ENCODE results near the gene PDK1.
A peak's percentile ranks its signal among the peaks of the same experiment; 100 is the strongest.
"Not testable (repeated sequence)": the region's sequence is repeated elsewhere in the genome, so short reads cannot be mapped to it uniquely, and the experiment has no call there.

Gene PDK1

DNA sequence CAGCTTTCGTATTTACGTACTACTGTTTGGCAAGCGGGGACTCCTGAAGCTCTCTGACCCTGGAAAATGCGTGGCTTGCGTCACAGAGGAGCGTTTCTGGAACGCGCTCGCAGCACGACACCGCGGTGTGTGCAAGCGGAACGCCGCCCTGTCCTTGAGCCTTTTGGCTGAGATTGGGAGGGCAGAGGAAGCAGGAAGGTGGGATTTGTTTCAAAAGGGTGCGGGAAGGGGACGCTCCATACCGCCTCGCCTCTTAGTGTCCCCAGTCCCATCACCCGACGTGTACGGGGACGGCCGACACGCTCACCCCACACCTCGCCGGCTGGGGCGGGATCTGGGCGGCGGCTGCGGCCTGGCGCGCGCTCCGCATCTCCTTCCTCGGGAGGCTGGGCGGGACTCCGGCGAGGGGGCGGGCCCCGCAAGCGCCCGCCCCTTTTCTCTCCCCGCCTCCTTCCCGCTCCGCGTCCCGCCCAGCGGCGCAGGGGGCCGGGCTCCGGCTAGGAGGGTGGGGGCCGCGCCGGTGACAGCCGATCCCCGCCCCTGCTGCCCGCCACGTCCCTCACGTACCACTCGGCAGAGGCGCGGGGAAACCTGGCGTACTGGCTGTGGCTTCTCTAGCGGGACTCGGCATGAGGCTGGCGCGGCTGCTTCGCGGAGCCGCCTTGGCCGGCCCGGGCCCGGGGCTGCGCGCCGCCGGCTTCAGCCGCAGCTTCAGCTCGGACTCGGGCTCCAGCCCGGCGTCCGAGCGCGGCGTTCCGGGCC is at the start of gene PDK1:
TSS of gene PDK1 (plus strand) at position 569 of the 762 bp plus-strand sequence. CDS start at position 630, 61 bp downstream.
- Mint-ChIP-seq H3K36me3 (peaks cover 62% of the 10 kb centered on the region), H3K4me3 (peak within 1 kb of the TSS; percentile 90), H3K9me3 (no peaks in the 10 kb centered on the region), H3K27me3 (peaks cover 8% of the 10 kb centered on the region), H3K4me1 (peaks cover 68% of the 10 kb centered on the region), H3K27ac (peak within 1 kb of the TSS; percentile 95)
- DNase-seq = peak; percentile 93
- CTCF ChIA-PET = interaction anchor here (1.1 kb wide), 1 partner anchor 89 kb away, joined by 5 read pairs; no protein-coding TSS in a partner anchor

DNA sequence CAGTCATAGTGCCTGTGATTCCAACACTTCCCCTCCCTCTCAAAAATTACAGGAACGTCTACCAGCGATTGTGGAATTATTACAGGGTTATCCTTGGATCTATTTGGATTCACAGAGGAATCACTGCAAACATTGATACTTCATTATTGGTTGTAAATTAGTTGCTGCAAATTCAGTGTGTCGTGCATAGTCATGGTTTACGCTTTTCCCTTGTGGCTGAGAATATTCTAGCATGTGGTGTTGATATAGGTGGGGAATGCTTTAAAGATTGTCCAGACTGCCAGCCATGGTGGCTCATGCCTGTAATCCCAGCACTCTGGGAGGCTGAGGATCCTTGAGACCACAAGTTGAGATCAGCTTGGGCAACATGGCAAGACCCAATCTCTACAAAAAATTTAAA is 48.7 kb upstream of the PDK1 start:
- H3K36me3 Mint-ChIP-seq = peaks cover 75% of the 10 kb centered on the region
- no peak overlapping the region for H3K4me3 Mint-ChIP-seq

DNA sequence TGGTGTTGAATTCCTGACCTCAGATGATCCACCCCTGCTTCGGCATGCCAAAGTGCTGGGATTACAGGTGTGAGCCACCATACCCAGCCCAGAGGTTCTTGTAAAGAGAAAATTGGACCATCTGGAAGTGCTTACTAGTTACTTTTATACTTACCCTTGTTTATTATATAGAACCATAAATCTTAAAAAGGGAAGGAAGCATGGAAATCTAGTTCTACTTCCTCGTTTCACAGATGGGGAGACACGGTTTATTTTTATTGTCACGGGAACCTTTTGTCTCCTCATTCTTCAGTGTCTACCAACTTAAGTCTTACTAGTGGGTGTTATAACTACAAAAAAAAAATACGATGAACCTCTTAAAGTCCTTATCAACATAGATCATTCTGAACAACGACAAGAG is 45.8 kb upstream of the PDK1 start:
- CTCF ChIA-PET = no interaction called here
- no peak for DNase-seq
- peaks cover 78% of the 10 kb centered on the region for H3K36me3 Mint-ChIP-seq
- H3K4me3 Mint-ChIP-seq = no peak overlapping the region
- peaks cover 41% of the 10 kb centered on the region for H3K9me3 Mint-ChIP-seq
- H3K4me1 Mint-ChIP-seq = peaks cover 19% of the 10 kb centered on the region
- no peaks in the 10 kb centered on the region for H3K27me3 Mint-ChIP-seq
- H3K27ac Mint-ChIP-seq = peak overlapping the region; percentile 78

More for the DNA sequence above, 48.7 kb upstream of the PDK1 start:
- CTCF ChIA-PET = no interaction called here
- Mint-ChIP-seq H3K9me3 (peaks cover 16% of the 10 kb centered on the region), H3K27me3 (no peaks in the 10 kb centered on the region), H3K27ac (no peak overlapping the region), H3K4me1 (peaks cover 19% of the 10 kb centered on the region)
- DNase-seq = no peak

DNA sequence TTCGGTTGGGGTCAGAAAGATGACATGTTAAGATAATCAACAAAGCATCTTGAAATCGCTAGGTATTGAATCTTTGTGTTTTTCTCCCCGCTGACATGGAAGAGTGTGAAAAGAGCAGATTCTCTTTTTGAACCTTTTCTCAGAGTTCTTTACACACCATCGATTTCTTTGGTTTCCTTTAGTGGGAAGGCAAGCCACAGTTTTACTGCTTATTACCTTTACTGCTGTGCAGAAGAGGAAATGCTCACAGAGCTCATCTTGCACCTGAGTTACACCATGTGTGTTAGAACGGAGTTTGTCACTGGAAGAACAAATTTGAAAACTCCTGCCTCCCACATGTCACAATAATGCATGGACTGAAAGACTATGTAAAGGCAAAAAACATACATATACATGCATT is 45.3 kb upstream of the PDK1 start:
- CTCF ChIA-PET = no interaction called here
- peaks cover 43% of the 10 kb centered on the region for H3K9me3 Mint-ChIP-seq
- no peak for DNase-seq
- H3K27me3 Mint-ChIP-seq = no peaks in the 10 kb centered on the region
- no peak overlapping the region for H3K4me3 Mint-ChIP-seq
- H3K27ac Mint-ChIP-seq = peak overlapping the region; percentile 78
- H3K36me3 Mint-ChIP-seq = peaks cover 74% of the 10 kb centered on the region
- peaks cover 19% of the 10 kb centered on the region for H3K4me1 Mint-ChIP-seq

DNA sequence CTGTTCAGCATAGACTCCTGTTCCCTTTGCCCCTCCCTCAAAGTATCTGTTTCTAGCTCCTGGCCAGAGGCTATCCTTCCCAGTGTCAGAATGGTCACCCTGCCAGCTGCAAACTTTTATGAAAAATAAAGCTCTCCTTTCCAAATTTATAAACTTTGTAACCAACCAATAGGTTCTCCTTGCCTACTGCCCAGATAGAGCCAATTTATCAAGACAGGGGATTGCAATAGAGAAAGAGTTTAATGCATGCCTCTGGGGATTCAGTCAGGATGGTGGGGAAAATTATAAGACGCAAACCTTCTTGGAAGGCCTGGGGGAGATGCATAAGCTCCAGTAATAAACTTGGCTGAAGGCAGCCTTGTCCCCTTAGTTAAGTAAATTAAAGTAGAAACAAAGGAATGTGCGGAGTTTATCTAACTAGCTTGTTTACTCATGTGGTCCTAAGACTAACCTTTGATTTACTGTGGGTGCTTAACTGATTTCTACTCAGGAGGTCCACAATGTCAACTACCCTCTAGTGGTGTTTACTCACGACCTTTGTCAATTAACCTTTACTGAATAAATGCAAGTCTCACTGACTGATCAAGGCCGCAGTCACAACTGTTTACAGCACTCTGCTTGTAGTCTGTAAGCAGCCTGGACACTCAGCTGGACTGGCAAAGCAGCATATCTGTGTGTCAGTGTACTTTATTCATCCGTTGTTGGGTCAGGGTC is 42.9 kb upstream of the PDK1 start:
- peaks cover 19% of the 10 kb centered on the region for H3K4me1 Mint-ChIP-seq
- H3K9me3 Mint-ChIP-seq = peaks cover 48% of the 10 kb centered on the region
- H3K4me3 Mint-ChIP-seq = no peak overlapping the region
- no peak for DNase-seq
- peaks cover 66% of the 10 kb centered on the region for H3K36me3 Mint-ChIP-seq
- CTCF ChIA-PET = no interaction called here
- H3K27me3 Mint-ChIP-seq = no peaks in the 10 kb centered on the region
- H3K27ac Mint-ChIP-seq = no peak overlapping the region

DNA sequence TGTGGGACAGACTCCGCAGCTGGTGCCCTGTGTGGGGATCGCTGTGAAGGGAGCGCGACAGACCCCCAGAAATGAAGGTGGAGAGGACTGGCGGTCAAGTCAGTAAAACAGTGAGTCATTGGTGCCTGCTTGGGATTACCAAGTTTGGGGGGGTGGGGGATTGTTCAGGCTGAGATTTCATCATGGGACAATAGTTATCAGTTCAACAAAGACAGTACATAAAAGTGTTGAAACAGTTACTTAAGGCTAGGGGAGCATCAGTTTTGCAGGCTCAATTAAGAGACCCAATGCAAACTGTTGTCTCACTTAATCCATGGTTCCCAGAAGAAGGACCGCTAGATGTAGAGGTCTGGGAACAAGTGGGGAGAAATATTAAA is 42.4 kb upstream of the PDK1 start:
- CTCF ChIA-PET = no interaction called here
- Mint-ChIP-seq H3K27me3 (no peaks in the 10 kb centered on the region), H3K36me3 (peaks cover 60% of the 10 kb centered on the region), H3K4me3 (no peak overlapping the region), H3K9me3 (peaks cover 52% of the 10 kb centered on the region), H3K4me1 (peaks cover 18% of the 10 kb centered on the region), H3K27ac (no peak overlapping the region)
- no peak for DNase-seq

DNA sequence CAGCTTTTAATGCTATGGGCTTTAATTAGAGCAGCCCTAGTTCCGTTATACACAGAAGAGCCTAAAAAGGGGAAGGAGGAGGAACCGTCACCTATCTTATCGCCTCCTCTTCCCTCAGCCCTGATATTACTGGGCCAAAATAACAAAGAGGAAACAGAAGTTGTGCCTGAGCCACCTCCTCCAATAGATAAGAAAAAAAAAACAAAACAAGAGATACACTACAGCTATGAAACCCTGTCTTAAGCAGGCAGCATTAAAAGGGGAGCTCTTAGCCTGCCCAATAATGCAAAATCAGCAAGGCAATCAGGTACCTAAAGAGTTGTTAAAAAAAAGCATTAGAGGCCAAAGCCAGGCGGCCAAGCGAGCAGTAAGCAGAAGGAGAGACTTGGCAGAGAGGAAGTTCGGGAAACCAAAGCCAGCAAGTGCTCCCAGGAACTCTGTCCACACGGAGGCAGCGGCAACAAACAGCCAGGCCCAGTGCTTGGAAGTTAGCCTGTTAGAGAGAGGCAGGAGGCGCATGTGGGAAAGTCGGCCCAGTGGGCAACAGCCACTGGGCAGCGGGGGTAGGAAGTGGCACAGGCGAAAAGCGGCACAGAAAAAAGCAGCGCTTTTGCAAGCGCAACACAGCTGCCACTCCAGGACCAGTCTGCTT is 41.8 kb upstream of the PDK1 start:
- Mint-ChIP-seq H3K4me3 (no peak overlapping the region), H3K36me3 (peaks cover 60% of the 10 kb centered on the region), H3K9me3 (peaks cover 58% of the 10 kb centered on the region), H3K4me1 (peaks cover 17% of the 10 kb centered on the region), H3K27me3 (no peaks in the 10 kb centered on the region), H3K27ac (no peak overlapping the region)
- DNase-seq = no peak
- CTCF ChIA-PET = no interaction called here

DNA sequence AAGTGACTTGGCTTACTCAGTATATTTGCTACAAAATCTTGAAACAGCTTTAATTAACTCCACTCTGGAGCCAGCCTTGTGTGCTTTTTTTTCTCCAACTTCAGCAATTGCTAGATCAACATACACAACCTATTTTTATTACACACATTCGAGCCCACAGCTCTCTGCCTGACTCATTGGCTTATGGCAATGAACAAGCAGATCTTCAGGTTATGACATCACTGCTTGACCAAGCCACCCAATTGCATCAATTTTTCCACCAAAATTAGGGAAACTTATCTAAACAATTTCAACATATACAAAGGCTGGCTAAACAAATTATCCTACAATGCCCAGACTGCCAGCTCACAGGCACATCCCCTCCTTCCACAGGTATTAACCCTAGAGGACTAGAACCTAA is 39.6 kb upstream of the PDK1 start:
- Mint-ChIP-seq H3K4me1 (peaks cover 4% of the 10 kb centered on the region), H3K9me3 (peaks cover 66% of the 10 kb centered on the region), H3K27ac (no peak overlapping the region), H3K27me3 (no peaks in the 10 kb centered on the region), H3K36me3 (peaks cover 60% of the 10 kb centered on the region), H3K4me3 (no peak overlapping the region)
- no peak for DNase-seq
- CTCF ChIA-PET = no interaction called here

DNA sequence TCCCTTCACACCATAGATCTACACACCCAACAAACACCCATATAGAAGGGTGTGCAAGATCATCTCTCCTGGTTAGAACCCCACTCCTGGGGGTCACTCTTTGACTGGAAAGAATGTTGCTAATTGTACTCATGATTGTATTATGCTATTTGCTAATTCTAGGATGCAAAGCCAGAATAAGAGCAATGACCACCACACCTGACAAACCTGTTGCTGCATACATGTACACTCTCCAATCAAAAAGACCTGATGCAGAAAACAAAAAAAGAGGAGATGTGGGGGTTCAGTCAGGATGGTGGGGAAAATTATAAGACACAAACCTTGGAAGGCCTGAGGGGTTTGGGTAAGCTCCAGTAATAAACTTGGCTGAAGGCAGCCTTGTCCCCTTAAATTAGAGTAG is 36.9 kb upstream of the PDK1 start:
- Mint-ChIP-seq H3K36me3 (peaks cover 49% of the 10 kb centered on the region), H3K9me3 (peaks cover 48% of the 10 kb centered on the region), H3K27me3 (no peaks in the 10 kb centered on the region), H3K4me1 (no peaks in the 10 kb centered on the region), H3K27ac (no peak overlapping the region), H3K4me3 (no peak overlapping the region)
- no peak for DNase-seq
- CTCF ChIA-PET = no interaction called here

DNA sequence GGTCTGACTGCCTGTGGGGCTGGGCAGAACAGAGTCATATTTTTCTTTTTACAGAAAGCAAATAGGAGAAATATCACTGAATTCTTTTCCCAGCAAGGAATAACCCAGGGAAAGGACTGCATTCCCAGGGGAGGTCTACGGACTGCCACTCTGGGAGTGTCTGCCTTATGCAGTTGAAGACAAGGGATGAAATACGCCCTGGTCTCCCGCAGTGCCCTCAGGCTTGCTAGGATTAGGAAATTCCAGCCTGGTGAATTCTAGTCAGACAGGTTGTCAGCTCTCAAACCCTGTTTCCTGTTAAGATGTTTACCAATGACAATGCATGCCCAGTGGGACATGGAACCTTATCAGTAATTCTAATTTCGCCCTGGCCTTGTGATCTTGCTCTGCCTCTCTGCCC is 30.3 kb upstream of the PDK1 start:
- no peak for DNase-seq
- Mint-ChIP-seq H3K4me1 (no peaks in the 10 kb centered on the region), H3K9me3 (peaks cover 56% of the 10 kb centered on the region), H3K27me3 (no peaks in the 10 kb centered on the region), H3K36me3 (peaks cover 59% of the 10 kb centered on the region), H3K27ac (no peak overlapping the region), H3K4me3 (no peak overlapping the region)
- CTCF ChIA-PET = no interaction called here

DNA sequence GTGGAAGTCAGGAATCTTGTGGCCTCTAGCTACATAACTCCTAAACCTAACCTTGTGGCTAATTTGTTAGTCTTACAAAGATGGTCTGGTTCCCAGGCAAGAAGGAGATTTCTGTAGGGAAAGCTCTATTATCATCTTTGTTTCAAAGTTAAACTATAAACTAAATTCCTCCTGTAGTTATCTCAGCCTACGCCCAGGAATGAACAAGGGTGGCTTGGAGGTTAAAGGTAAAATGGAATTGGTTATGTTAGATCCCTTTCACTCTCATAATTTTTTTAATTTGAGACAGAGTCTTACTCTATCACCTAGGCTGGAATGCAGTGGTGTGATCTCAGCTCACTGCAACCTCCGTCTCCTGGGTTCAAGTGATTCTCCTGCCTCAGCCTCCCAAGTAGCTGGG is 24.6 kb upstream of the PDK1 start:
- Mint-ChIP-seq H3K27ac (no peak overlapping the region), H3K27me3 (no peaks in the 10 kb centered on the region), H3K4me3 (no peak overlapping the region), H3K9me3 (peaks cover 64% of the 10 kb centered on the region), H3K36me3 (peaks cover 71% of the 10 kb centered on the region), H3K4me1 (no peaks in the 10 kb centered on the region)
- CTCF ChIA-PET = no interaction called here
- no peak for DNase-seq

DNA sequence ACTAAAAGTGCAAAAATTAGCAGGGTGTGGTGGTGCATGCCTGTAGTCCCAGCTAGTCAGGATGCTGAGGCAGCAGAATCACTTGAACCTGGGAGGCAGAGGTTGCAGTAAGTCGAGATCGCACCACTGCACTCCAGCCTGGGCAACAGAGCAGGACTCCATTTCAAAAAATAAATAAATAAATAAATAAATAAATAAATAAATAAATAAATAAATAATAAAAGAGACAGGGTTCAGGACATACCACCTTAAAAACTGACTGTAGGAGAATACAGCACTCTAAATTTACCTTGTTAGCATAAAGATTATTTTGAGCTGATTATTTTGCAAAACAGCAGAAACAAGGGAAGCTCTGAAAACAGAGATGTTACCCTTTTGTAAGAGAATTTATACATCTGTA is 23.4 kb upstream of the PDK1 start:
- H3K4me3 Mint-ChIP-seq, DNase-seq, H3K27ac Mint-ChIP-seq, H3K4me1 Mint-ChIP-seq, CTCF ChIA-PET, H3K27me3 Mint-ChIP-seq: not testable (repeated sequence)
- Mint-ChIP-seq H3K36me3 (peaks cover 73% of the 10 kb centered on the region), H3K9me3 (peaks cover 66% of the 10 kb centered on the region)

DNA sequence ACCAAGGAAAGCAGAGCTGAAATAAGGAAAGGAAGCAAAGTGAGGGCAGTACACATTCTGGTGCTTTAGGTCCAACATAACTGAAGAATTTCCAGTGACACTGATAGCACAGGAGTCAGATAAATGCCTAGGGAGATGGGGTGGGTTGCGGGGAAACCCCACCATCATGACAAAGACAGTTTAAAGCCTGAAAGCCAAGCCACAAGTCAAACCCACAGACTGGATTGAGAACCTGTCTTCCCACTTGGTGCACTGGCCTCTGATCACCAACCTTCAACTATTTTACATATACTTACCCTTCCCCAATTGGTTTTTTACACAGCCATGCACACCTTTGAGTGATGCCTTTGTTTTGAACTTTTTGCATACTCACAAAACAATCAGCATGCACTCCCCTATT is 22.2 kb upstream of the PDK1 start:
- CTCF ChIA-PET = no interaction called here
- H3K27ac Mint-ChIP-seq = no peak overlapping the region
- DNase-seq = no peak
- peaks cover 58% of the 10 kb centered on the region for H3K9me3 Mint-ChIP-seq
- H3K4me3 Mint-ChIP-seq = no peak overlapping the region
- peaks cover 63% of the 10 kb centered on the region for H3K36me3 Mint-ChIP-seq
- H3K27me3 Mint-ChIP-seq = no peaks in the 10 kb centered on the region
- H3K4me1 Mint-ChIP-seq = no peaks in the 10 kb centered on the region

DNA sequence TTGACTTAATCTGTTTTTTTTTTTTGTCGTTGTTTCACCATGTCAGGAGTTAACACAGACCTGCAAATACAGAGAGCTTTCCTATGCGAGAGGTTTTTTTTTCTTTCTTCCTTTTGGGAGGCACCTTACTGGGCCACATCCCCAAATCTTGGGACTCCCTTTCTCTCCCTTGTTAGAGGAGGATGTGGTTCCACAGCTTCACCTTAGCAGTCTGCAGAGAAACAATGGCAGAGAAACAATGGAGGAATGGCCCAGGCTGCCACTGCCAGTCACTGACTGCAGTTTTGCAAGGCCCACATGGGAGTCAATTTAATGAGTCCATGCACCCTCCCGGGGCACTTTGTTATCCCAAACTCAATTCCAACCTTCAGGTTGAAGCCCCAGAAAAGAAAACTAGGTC is 20.8 kb upstream of the PDK1 start:
- Mint-ChIP-seq H3K4me1 (no peaks in the 10 kb centered on the region), H3K9me3 (peaks cover 61% of the 10 kb centered on the region), H3K4me3 (no peak overlapping the region), H3K27me3 (no peaks in the 10 kb centered on the region), H3K27ac (no peak overlapping the region), H3K36me3 (peaks cover 59% of the 10 kb centered on the region)
- CTCF ChIA-PET = no interaction called here
- DNase-seq = no peak

DNA sequence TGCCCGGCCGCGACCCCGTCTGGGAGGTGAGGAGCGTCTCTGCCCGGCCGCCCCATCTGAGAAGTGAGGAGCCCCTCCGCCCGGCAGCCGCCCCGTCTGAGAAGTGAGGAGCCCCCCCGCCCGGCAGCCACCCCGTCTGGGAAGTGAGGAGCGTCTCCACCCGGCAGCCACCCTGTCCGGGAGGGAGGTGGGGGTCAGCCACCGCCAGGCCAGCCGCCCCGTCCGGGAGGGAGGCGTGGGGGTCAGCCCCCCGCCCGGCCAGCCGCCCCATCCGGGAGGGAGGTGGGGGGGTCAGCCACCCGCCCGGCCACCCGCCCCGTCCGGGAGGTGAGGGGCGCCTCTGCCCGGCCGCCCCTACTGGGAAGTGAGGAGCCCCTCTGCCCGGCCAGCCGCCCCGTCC is 18.0 kb upstream of the PDK1 start:
- DNase-seq, H3K27ac Mint-ChIP-seq, CTCF ChIA-PET, H3K4me3 Mint-ChIP-seq, H3K4me1 Mint-ChIP-seq, H3K27me3 Mint-ChIP-seq: not testable (repeated sequence)
- H3K36me3 Mint-ChIP-seq = peaks cover 57% of the 10 kb centered on the region
- H3K9me3 Mint-ChIP-seq = peaks cover 47% of the 10 kb centered on the region
